B cell (primary cell): Measurements from ENCODE around the gene SPART. TPM values are rescaled to one million over a fixed set of nuclear protein-coding genes. Genes with fewer than 3 reads are reported as not detected.

ENCODE experiments used
- ATAC-seq: fragments of 200-7000 bp; cut with Tn5 transposase; one replicate; pipeline ENCODE4 v1.10.0; 2021; ENCODE audit warnings: low read depth, mild to moderate bottlenecking, moderate number of reproducible peaks, moderate library complexity
- CTCF ChIA-PET: fragments of 350-600 bp; sonication (Branson Sonifier 250); formaldehyde crosslinking; loops from one replicate; lab custom pipeline; 2021; ENCODE audit warnings: antibody characterized with exemption, inconsistent platforms; lab: Charles Lee
- POLR2A ChIA-PET: fragments of 350-600 bp; sonication (Branson Sonifier 250); formaldehyde crosslinking; loops from one replicate; lab custom pipeline; 2021; ENCODE audit warnings: antibody characterized with exemption; lab: Charles Lee
- DNase-seq: peaks from one replicate; pipeline ENCODE4 v3.0.0; 2013
- H2AFZ ChIP-seq: 2 replicates; pipeline ENCODE4 v1.6.1; 2012; ENCODE audit warnings: mild to moderate bottlenecking, low read depth, low read length; ENCODE audit not compliant: insufficient read depth, poor library complexity, severe bottlenecking
- H3K27ac ChIP-seq, 2 donors: 1 replicate in 1 of 2; 2 replicates in 1 of 2; pipeline ENCODE4 v1.5.1; 2012 to 2013; ENCODE audit warnings: low read length in 2 of 2, mild to moderate bottlenecking in 2 of 2, moderate library complexity in 1 of 2
- H3K27me3 ChIP-seq, 4 experiments: fragments of 200-600 bp in 1 of 4; sonication (generic) in 1 of 4; replicated peaks in 1 of 4; 1 replicate in 2 of 4; 2 replicates in 2 of 4; pipeline versions ENCODE4 v1.6.1 to v1.7.0; 2013 to 2016; ENCODE audit warnings: low read length in 3 of 4, mild to moderate bottlenecking in 2 of 4, mixed read lengths in 1 of 4, moderate library complexity in 1 of 4; ENCODE audit not compliant: insufficient read depth in 4 of 4, control insufficient read depth in 3 of 4; ENCODE audit errors: control extremely low read depth in 1 of 4
- H3K36me3 ChIP-seq, 2 experiments: replicated peaks in 1 of 2; 1 replicate in 1 of 2; 2 replicates in 1 of 2; pipeline versions ENCODE4 v1.6.1 to v1.7.1; 2013; ENCODE audit warnings: low read length in 1 of 2; ENCODE audit not compliant: insufficient read depth in 2 of 2, control insufficient read depth in 1 of 2; ENCODE audit errors: control extremely low read depth in 1 of 2, extremely low read depth in 1 of 2
- H3K4me1 ChIP-seq, 2 donors: fragments of 200-600 bp in 1 of 2; sonication (generic) in 1 of 2; 1 replicate in 1 of 2; 2 replicates in 1 of 2; pipeline versions ENCODE4 v1.5.1 to v1.6.1; 2013 to 2017; ENCODE audit warnings: low read length in 2 of 2; ENCODE audit not compliant: control insufficient read depth in 2 of 2, insufficient read depth in 2 of 2
- H3K4me2 ChIP-seq: replicated peaks from 2 replicates; pipeline ENCODE3; 2012; ENCODE audit warnings: mild to moderate bottlenecking, low read depth, low read length; ENCODE audit not compliant: poor library complexity, severe bottlenecking
- H3K4me3 ChIP-seq, 5 experiments: fragments of 200-600 bp in 1 of 5; sonication (generic) in 1 of 5; 1 replicate in 3 of 5; 2 replicates in 2 of 5; pipeline versions ENCODE4 v1.5.1 to v1.7.0; 2011 to 2016; ENCODE audit warnings: low read length in 4 of 5, mild to moderate bottlenecking in 4 of 5, low read depth in 2 of 5, control low read depth in 1 of 5, moderate library complexity in 1 of 5; ENCODE audit not compliant: insufficient read depth in 1 of 5; ENCODE audit errors: control extremely low read depth in 1 of 5, extremely low read depth in 1 of 5
- H3K79me2 ChIP-seq: fragments of 200-600 bp; sonication (generic); one replicate; pipeline ENCODE4 v1.6.0; 2016; ENCODE audit warnings: low read length; ENCODE audit not compliant: control insufficient read depth, insufficient read depth
- H3K9ac ChIP-seq: fragments of 200-600 bp; sonication (generic); 2 replicates; pipeline ENCODE4 v1.6.1; 2017; ENCODE audit warnings: mild to moderate bottlenecking, low read length, moderate library complexity
- H3K9me3 ChIP-seq, 3 donors: one replicate each; pipeline versions ENCODE4 v1.6.1 to v1.7.1; 2013; ENCODE audit warnings: low read length in 2 of 3; ENCODE audit not compliant: control insufficient read depth in 2 of 3, insufficient read depth in 1 of 3; ENCODE audit errors: control extremely low read depth in 1 of 3
- H4K20me1 ChIP-seq: 2 replicates; pipeline ENCODE4 v1.6.0; 2012; ENCODE audit warnings: mild to moderate bottlenecking, low read length; ENCODE audit not compliant: insufficient read depth, control insufficient read depth, poor library complexity, severe bottlenecking
- H3K27ac Mint-ChIP-seq: one replicate; pipeline ENCODE4 v1.8.0; 2021; ENCODE audit warnings: mixed read lengths
- H3K27me3 Mint-ChIP-seq: one replicate; pipeline ENCODE4 v1.8.0; 2021; ENCODE audit warnings: mixed read lengths
- H3K4me1 Mint-ChIP-seq: one replicate; pipeline ENCODE4 v1.8.0; 2021; ENCODE audit warnings: mixed read lengths
- H3K4me3 Mint-ChIP-seq: one replicate; pipeline ENCODE4 v1.8.0; 2021; ENCODE audit warnings: mixed read lengths
- H3K9me3 Mint-ChIP-seq: one replicate; pipeline ENCODE4 v1.8.0; 2022; ENCODE audit warnings: mixed read lengths; ENCODE audit not compliant: insufficient read depth
- CTCF ChIP-seq: fragments of 200-600 bp; IDR thresholded peaks from one replicate; pipeline ENCODE4 v1.8.0; 2022; ENCODE audit warnings: antibody characterized with exemption, mild to moderate bottlenecking
- EZH2 ChIP-seq: IDR thresholded peaks from 2 replicates; pipeline ENCODE4 v1.6.1; 2012; ENCODE audit warnings: borderline replicate concordance, low read depth, mild to moderate bottlenecking, moderate library complexity, low read length; ENCODE audit not compliant: insufficient read depth, poor library complexity, severe bottlenecking
- WGBS: methylation state at CpG from one replicate; pipeline ENCODE4 v1.1.5; 2013; ENCODE audit warnings: missing lambda C conversion rate; ENCODE audit not compliant: insufficient coverage; 5-methylcytosine and 5-hydroxymethylcytosine counted together
- intact Hi-C: fragments of 100-400 bp; cut with micrococcal nuclease; formaldehyde crosslinking; loops from one replicate; pipeline ENCODE4 v1.10.0; 2022
- polyA plus RNA-seq: library from polyadenylated mRNA; depleted of rRNA; stranded (reverse); fragments of >200 nt; gene quantifications from 2 replicates; pipeline ENCODE4 v1.2.3, GENCODE V29; 2012
- total RNA-seq, 2 donors: library from RNA; stranded (reverse); fragments of 120-200 nt in 1 of 2; gene quantifications; 1 replicate in 1 of 2; 2 replicates in 1 of 2; pipeline versions ENCODE4 v1.2.3 to v1.2.4, GENCODE V29; 2013 to 2022

SPART gene
- total and polyA plus RNA-seq, 2 donors (not counting 1 experiment from before 2014, with no cell fraction given): 10.1 to 20.8 TPM

GRCh38 chr13:36345438-36346221 lies 564 bp downstream of the SPART start:
- ATAC-seq (peak; percentile 12), DNase-seq (peak; percentile 78)
- Histone ChIP-seq H3K9ac (peak overlapping the region; percentile 94), H2AFZ (peak overlapping the region; percentile 87), H3K27me3 (no peaks in the 10 kb centered on the region), H3K4me2 (peak overlapping the region; percentile 94), H3K4me3 (peak overlapping the region; percentile 64 to 98 (median 85)), H3K9me3 (no peaks in the 10 kb centered on the region), H3K36me3 (no peaks in the 10 kb centered on the region), H3K79me2 (peaks cover 28% of the 10 kb centered on the region), H4K20me1 (no peaks in the 10 kb centered on the region), H3K27ac (peak overlapping the region; percentile 93 to 96), H3K4me1 (peaks cover 10 to 16% of the 10 kb centered on the region in 2 donors)
- Mint-ChIP-seq H3K4me1 (peaks cover 24% of the 10 kb centered on the region), H3K4me3 (peak overlapping the region; percentile 95), H3K27me3 (peaks cover 14% of the 10 kb centered on the region), H3K9me3 (no peaks in the 10 kb centered on the region), H3K27ac (peak overlapping the region; percentile 96)
- intact Hi-C loops: loop anchor here (1.0 to 5.0 kb wide), 4 partner anchors 75 to 713 kb away; partner anchors contain the start of genes RFXAP and SUPT20H
- 1% methylated on average over 38 of the region's 50 CpGs for WGBS
- ChIA-PET CTCF (interaction anchor here (1.1 to 2.0 kb wide), 3 partner anchors 11 to 479 kb away, joined by 3 to 15 read pairs (median 3); no protein-coding TSS in a partner anchor), POLR2A (no interaction called here)
- TF ChIP-seq CTCF: no peak
- TF ChIP-seq EZH2: no peak

- Histone ChIP-seq H3K27ac (peak overlapping the region; percentile 93 to 96), H2AFZ (peak overlapping the region; percentile 87), H3K4me2 (peak overlapping the region; percentile 94), H3K36me3 (no peaks in the 10 kb centered on the region), H3K9ac (peak overlapping the region; percentile 94), H3K27me3 (no peaks in the 10 kb centered on the region), H3K79me2 (peaks cover 29% of the 10 kb centered on the region), H3K9me3 (no peaks in the 10 kb centered on the region), H4K20me1 (no peaks in the 10 kb centered on the region), H3K4me3 (peak overlapping the region; percentile 64 to 98 (median 85)), H3K4me1 (peaks cover 10 to 16% of the 10 kb centered on the region in 2 donors)
- Mint-ChIP-seq H3K4me3 (peak overlapping the region; percentile 95), H3K9me3 (no peaks in the 10 kb centered on the region), H3K4me1 (peaks cover 24% of the 10 kb centered on the region), H3K27ac (peak overlapping the region; percentile 96), H3K27me3 (peaks cover 14% of the 10 kb centered on the region)
- POLR2A ChIA-PET: no interaction called here
- WGBS: 4% methylated on average over 9 of the region's 14 CpGs
- CTCF ChIA-PET: interaction anchor here (1.1 kb wide), 1 partner anchor 10 kb away, joined by 3 read pairs; no protein-coding TSS in a partner anchor
- ATAC-seq: no peak
- intact Hi-C loops: loop anchor here (2.0 to 5.0 kb wide), 2 partner anchors 637 to 714 kb away; partner anchors contain the start of gene SUPT20H
- no peak for TF ChIP-seq CTCF
- TF ChIP-seq EZH2: no peak
- no peak for DNase-seq
Observed at GRCh38 chr13:36344886-36345437, 1.2 kb downstream of the SPART start.
